ENCODE results near the gene DHRS12. TPM values are rescaled to one million over a fixed set of nuclear protein-coding genes. Genes with fewer than 3 reads are reported as not detected.

DHRS12 gene
- total RNA-seq, 1 donor from 2014 or later, result 11.3 TPM

DNA sequence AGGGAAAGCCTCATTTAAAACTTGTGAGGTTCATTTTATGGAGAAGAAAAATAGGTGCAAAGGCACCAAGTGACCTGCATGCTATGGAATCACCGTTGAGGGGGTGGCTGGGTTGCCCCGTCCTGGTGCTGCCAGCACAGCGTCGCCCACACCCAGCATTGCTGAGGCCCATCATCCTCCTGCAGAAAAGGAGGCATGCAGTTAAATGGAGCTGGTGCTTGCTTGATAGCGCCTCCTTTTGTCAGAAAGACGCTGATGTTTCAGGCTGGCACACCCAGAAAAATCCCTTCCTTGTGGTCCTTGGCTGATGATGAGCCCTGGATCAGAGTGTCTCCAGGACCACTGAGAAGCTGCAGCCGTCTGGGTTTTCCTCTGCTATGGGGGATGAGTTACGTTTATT is 36.9 kb downstream of the DHRS12 start:
- Mint-ChIP-seq H3K27ac (no peak overlapping the region), H3K9me3 (no peaks in the 10 kb centered on the region), H3K36me3 (peaks cover 8% of the 10 kb centered on the region), H3K4me3 (no peak overlapping the region), H3K4me1 (ENCODE audit: unreplicated experiment) (peaks cover 8% of the 10 kb centered on the region), H3K27me3 (no peaks in the 10 kb centered on the region)
- DNase-seq (ENCODE audit: extremely low spot score, unreplicated experiment), result no peak
- TF ChIP-seq, protein P1, sequence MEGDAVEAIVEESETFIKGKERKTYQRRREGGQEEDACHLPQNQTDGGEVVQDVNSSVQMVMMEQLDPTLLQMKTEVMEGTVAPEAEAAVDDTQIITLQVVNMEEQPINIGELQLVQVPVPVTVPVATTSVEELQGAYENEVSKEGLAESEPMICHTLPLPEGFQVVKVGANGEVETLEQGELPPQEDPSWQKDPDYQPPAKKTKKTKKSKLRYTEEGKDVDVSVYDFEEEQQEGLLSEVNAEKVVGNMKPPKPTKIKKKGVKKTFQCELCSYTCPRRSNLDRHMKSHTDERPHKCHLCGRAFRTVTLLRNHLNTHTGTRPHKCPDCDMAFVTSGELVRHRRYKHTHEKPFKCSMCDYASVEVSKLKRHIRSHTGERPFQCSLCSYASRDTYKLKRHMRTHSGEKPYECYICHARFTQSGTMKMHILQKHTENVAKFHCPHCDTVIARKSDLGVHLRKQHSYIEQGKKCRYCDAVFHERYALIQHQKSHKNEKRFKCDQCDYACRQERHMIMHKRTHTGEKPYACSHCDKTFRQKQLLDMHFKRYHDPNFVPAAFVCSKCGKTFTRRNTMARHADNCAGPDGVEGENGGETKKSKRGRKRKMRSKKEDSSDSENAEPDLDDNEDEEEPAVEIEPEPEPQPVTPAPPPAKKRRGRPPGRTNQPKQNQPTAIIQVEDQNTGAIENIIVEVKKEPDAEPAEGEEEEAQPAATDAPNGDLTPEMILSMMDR (conservative IDR thresholded peaks at IDR 0.05), result no peak

DNA sequence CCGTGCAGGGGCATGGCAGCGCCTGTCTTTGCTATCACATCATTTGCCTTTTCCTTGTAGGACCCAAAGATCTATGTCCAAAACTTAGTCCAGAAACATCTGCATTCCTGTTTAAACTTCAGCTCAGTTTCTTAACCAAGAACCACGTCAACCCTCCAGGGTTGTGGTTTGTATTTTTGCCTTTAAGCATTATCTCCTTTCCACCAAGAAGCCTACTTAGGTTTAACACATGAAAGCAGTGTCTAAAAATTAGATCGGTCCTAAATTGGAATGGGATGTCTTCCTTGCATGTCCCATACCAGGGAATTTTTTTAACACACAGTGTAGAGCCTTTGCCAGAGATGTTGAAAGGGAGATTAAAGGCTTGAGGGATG is 38.8 kb downstream of the DHRS12 start:
- no peak for DNase-seq (ENCODE audit: extremely low spot score, unreplicated experiment)
- TF ChIP-seq, protein P1 (conservative IDR thresholded peaks at IDR 0.05), result no peak
- H3K27me3 Mint-ChIP-seq, result no peaks in the 10 kb centered on the region

DNA sequence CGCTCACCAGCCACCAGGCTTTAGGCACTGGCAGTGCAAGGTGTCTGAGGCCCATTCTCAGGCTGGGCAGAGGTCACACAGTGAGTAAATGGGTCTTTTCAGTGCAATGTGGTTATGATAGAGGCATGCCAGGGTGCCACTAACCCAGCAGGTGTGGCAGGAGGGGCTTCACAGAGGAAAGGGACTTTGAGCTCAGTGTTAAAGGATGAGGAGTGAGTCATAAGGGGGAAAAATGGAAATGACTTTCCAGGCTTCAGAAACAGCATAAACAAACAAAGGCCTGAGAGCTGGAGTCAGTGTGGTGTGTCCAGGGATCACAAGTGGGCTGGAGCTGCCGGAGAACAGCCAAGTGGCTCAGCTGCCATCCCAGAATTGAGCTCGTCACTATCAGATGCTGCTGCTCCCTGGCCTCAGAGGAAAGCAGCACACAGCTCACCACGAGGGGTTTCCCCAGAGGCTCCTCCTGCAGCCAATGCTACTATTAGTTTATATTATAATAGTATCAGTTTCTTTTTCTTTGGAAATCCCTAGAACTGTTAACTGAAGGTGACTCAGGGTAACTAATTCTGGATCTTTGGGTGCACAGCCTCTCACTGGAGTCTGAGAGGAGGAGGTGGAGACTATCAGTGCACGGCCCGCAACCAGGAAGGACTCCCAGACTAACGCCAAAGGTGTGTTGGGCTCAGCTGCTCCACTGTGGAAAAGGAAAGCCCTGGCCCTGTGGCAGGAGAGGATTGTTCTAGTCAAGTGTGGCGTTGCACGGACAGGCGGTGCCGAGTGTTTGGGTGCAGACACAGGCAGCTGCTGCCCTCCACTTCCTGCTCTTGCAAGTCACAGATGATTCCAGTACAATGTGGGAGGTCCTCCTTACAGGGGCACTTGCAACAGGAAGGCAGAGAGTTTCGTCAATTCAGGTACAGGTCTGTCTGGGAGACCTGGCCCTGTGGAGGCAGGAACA is 39.5 kb downstream of the DHRS12 start:
- Mint-ChIP-seq H3K27ac (no peak overlapping the region), H3K4me3 (no peak overlapping the region), H3K4me1 (ENCODE audit: unreplicated experiment) (peaks cover 4% of the 10 kb centered on the region), H3K27me3 (no peaks in the 10 kb centered on the region), H3K36me3 (peaks cover 20% of the 10 kb centered on the region), H3K9me3 (no peaks in the 10 kb centered on the region)
- no peak for DNase-seq (ENCODE audit: extremely low spot score, unreplicated experiment)
- TF ChIP-seq, protein P1 (conservative IDR thresholded peaks at IDR 0.05), result no peak

More for the DNA sequence above, 38.8 kb downstream of the DHRS12 start:
- Mint-ChIP-seq H3K9me3 (no peaks in the 10 kb centered on the region), H3K27ac (no peak overlapping the region), H3K4me3 (no peak overlapping the region), H3K36me3 (peaks cover 16% of the 10 kb centered on the region), H3K4me1 (ENCODE audit: unreplicated experiment) (peaks cover 4% of the 10 kb centered on the region)

DNA sequence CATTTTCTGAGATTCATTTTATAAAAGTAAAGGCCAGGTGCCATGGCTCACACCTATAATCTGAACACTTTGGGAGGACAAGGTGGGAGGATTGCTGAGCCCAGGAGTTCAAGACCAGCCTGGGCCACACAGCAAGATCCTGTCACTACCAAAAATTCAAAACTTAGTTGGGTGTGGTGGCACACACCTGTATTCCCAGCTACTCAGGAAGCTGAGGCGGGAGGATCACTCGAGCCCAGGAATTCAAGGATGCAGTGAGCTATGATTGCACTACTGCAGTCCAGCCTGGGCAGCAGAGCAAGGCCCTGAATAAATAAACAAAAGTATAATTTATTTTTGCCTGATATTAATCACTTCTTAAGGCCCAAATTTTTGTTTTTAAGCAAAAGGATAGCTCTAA is 40.5 kb downstream of the DHRS12 start:
- H3K4me1 Mint-ChIP-seq (ENCODE audit: unreplicated experiment), result peaks cover 4% of the 10 kb centered on the region
- peaks cover 21% of the 10 kb centered on the region for H3K36me3 Mint-ChIP-seq
- no peak overlapping the region for H3K27ac Mint-ChIP-seq
- no peaks in the 10 kb centered on the region for H3K27me3 Mint-ChIP-seq
- TF ChIP-seq, protein P1 (conservative IDR thresholded peaks at IDR 0.05), result no peak
- no peak overlapping the region for H3K4me3 Mint-ChIP-seq
- DNase-seq (ENCODE audit: extremely low spot score, unreplicated experiment), result no peak
- no peaks in the 10 kb centered on the region for H3K9me3 Mint-ChIP-seq

DNA sequence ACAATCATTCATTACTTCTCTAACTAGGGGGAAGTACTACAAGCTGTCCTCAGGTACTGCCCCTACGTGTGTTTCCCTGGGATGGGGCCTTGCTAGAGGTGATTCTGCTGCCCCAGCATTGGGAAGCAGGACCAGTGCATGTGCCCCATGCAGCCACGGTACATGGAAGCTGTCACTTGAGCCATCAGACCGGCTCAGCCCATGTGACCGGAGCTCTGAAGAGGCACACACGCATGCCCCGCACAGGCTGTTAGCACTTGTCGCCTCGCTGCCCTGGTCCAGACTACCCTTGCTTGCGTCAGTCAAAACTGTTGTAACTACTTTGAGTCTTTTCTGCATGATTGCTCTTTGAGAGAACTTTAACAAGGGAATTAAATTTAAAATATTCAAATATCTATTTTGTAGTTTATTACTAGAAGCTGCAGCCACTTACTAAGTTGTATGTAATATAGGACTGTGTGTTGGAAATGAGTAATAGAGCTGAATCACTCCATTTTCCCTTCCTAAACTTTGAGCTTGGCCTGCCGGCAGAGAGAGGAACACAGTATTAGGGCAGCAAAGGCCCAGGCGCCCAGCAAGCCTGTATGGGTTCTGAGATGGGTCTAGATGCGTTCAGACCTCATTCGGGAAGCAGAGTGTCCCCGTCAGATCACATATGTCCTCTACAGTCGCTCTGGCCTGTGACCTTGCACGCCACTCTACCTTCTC is 42.2 kb downstream of the DHRS12 start:
- DNase-seq (ENCODE audit: extremely low spot score, unreplicated experiment), result no peak
- TF ChIP-seq, protein P1 (conservative IDR thresholded peaks at IDR 0.05), result no peak
- H3K4me1 Mint-ChIP-seq (ENCODE audit: unreplicated experiment), result peaks cover 4% of the 10 kb centered on the region
- H3K9me3 Mint-ChIP-seq, result no peaks in the 10 kb centered on the region
- no peak overlapping the region for H3K4me3 Mint-ChIP-seq
- no peak overlapping the region for H3K27ac Mint-ChIP-seq
- peaks cover 31% of the 10 kb centered on the region for H3K36me3 Mint-ChIP-seq
- no peaks in the 10 kb centered on the region for H3K27me3 Mint-ChIP-seq
